Stimulated activated CD8-positive, alpha-beta memory T cell treated with anti-CD3 and anti-CD28 coated beads, Interleukin-4, amount 100 ng/mL, for 48 hours (primary cell): ENCODE results near the gene GLTP.
A peak's percentile ranks its signal among the peaks of the same experiment; 100 is the strongest.

Experiments used
- DNase-seq: peaks from one replicate; pipeline ENCODE4 v3.0.0-alpha.2; 2020

The GLTP gene

GRCh38 chr12:109818253-109818652 lies 62.1 kb downstream of the GLTP start:
- DNase-seq = no peak

- DNase-seq = no peak
Observed at GRCh38 chr12:109817627-109818231, 62.6 kb downstream of the GLTP start.

GRCh38 chr12:109816870-109817269 lies 63.5 kb downstream of the GLTP start:
- DNase-seq = no peak

GRCh38 chr12:109815757-109816617 lies 64.4 kb downstream of the GLTP start:
- DNase-seq = no peak

- no peak for DNase-seq
Observed at GRCh38 chr12:109815225-109815624, 65.1 kb downstream of the GLTP start.

- DNase-seq = no peak
Observed at GRCh38 chr12:109814600-109815150, 65.7 kb downstream of the GLTP start.

- no peak for DNase-seq
Observed at GRCh38 chr12:109813810-109814416, 66.4 kb downstream of the GLTP start.

- DNase-seq = no peak
Observed at GRCh38 chr12:109811624-109811995, 68.7 kb downstream of the GLTP start.

- no peak for DNase-seq
Observed at GRCh38 chr12:109810954-109811623, 69.3 kb downstream of the GLTP start.

GRCh38 chr12:109808876-109809646 lies 71.3 kb downstream of the GLTP start:
- DNase-seq = no peak

- no peak for DNase-seq
Observed at GRCh38 chr12:109807954-109808643, 72.2 kb downstream of the GLTP start.

GRCh38 chr12:109804820-109805761 lies 75.2 kb downstream of the GLTP start:
- DNase-seq = peak; percentile 81

GRCh38 chr12:109803678-109804077 lies 76.7 kb downstream of the GLTP start:
- DNase-seq = no peak

GRCh38 chr12:109802828-109803227 lies 77.5 kb downstream of the GLTP start:
- DNase-seq = no peak
